Testis (tissue), 2 donors: Measurements from ENCODE around the gene EXOSC7.

Experiments
- CTCF ChIP-seq, 3 experiments: fragments of 450-650 bp in 2 of 3; fragments of 200-600 bp in 1 of 3; sonication (generic) in 1 of 3; IDR thresholded peaks; one replicate each; pipeline ENCODE4 v1.5.1; 2016 to 2019; ENCODE audit warnings: antibody characterized with exemption in 3 of 3, mild to moderate bottlenecking in 2 of 3, moderate library complexity in 1 of 3
- POLR2A ChIP-seq: fragments of 450-650 bp; IDR thresholded peaks from one replicate; pipeline ENCODE4 v1.6.1; 2017; ENCODE audit warnings: antibody characterized with exemption, mild to moderate bottlenecking, moderate library complexity

GRCh38 chr3:45001738-45002137, 25.7 kb downstream of the EXOSC7 start:
- TF ChIP-seq CTCF (IDR thresholded peaks at IDR 0.05) (no peak), POLR2A (no peak)
